RWPE1 (cell line): ENCODE data around the gene ACACB.

Source experiments
- CTCF ChIA-PET: fragments of 350-600 bp; sonication (Branson Sonifier 250); formaldehyde crosslinking; extraction: SDS; loops from one replicate; lab custom pipeline; 2021; lab: Yijun Ruan, JAX
- POLR2A ChIA-PET: fragments of 400-600 bp; formaldehyde crosslinking; extraction: SDS; loops from one replicate; lab custom pipeline; 2020; ENCODE audit warnings: antibody characterized with exemption; ENCODE audit not compliant: low non-redundant PET; lab: Yijun Ruan, JAX
- DNase-seq: peaks from one replicate; pipeline ENCODE4 v3.0.0; 2012; ENCODE audit warnings: low spot score
- H3K27ac ChIP-seq: fragments of 450-650 bp; 2 replicates; pipeline ENCODE4 v1.5.1; 2017
- TF ChIP-seq, protein P1 (sequence below): fragments of 450-650 bp; conservative IDR thresholded peaks from 2 replicates; pipeline ENCODE4 v1.5.1; 2017; ENCODE audit warnings: low read depth, mild to moderate bottlenecking

The ACACB gene

DNA sequence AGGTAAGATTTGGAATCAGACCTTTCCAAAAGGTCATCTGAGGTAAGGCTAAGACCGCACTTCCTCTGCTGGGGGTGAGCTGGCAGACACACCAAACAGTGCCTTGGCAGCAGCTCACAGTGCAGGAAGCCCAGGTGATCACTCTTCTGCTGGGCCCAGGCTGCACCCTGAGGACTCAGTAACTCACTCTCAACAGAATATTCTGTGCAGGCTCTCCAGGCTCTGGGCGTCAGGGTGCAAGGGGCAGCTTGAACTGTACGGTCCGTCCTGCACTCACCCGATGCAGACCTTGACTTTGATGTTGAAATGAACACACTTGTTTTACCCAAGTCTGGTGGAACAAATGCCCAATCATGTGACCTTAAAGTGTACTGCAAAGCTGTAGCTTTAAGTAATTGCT, 29.1 kb upstream of the ACACB start:
- TF ChIP-seq, protein P1, sequence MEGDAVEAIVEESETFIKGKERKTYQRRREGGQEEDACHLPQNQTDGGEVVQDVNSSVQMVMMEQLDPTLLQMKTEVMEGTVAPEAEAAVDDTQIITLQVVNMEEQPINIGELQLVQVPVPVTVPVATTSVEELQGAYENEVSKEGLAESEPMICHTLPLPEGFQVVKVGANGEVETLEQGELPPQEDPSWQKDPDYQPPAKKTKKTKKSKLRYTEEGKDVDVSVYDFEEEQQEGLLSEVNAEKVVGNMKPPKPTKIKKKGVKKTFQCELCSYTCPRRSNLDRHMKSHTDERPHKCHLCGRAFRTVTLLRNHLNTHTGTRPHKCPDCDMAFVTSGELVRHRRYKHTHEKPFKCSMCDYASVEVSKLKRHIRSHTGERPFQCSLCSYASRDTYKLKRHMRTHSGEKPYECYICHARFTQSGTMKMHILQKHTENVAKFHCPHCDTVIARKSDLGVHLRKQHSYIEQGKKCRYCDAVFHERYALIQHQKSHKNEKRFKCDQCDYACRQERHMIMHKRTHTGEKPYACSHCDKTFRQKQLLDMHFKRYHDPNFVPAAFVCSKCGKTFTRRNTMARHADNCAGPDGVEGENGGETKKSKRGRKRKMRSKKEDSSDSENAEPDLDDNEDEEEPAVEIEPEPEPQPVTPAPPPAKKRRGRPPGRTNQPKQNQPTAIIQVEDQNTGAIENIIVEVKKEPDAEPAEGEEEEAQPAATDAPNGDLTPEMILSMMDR: no peak
- peak overlapping the region; percentile 48 for H3K27ac ChIP-seq
- CTCF ChIA-PET: interaction anchor here (0.6 kb wide), 3 partner anchors 14 to 161 kb away, joined by 3 to 4 read pairs (median 3); no protein-coding TSS in a partner anchor
- POLR2A ChIA-PET: no interaction called here
- no peak for DNase-seq

DNA sequence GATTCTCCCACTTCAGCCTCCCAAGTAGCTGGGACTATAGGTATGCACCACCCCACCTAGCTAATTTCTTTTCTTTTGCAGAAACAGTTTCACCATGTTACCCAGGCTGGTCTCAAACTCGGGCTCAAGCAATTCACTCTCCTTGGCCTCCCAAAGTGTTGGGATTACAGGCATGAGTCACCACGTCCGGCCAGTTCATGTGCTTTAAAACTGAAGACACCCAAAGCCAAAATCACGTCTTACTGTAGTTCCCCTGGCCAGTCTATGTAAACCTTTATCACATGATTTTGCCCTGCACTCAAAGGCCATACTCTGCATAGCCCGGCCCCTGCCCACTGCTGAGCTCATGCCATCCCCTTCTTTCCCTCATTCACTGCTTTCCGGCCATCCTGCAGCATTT, 27.6 kb upstream of the ACACB start:
- ChIA-PET POLR2A (no interaction called here), CTCF (no interaction called here)
- TF ChIP-seq, protein P1: no peak
- H3K27ac ChIP-seq: peak overlapping the region; percentile 58
- DNase-seq: no peak

GRCh38 chr12:109089683-109090082, 26.7 kb upstream of the ACACB start:
- TF ChIP-seq, protein P1: no peak
- ChIA-PET POLR2A (no interaction called here), CTCF (interaction anchor here (0.7 kb wide), 1 partner anchor 150 kb away, joined by 8 read pairs; no protein-coding TSS in a partner anchor)
- peak overlapping the region; percentile 58 for H3K27ac ChIP-seq
- DNase-seq: no peak

DNA sequence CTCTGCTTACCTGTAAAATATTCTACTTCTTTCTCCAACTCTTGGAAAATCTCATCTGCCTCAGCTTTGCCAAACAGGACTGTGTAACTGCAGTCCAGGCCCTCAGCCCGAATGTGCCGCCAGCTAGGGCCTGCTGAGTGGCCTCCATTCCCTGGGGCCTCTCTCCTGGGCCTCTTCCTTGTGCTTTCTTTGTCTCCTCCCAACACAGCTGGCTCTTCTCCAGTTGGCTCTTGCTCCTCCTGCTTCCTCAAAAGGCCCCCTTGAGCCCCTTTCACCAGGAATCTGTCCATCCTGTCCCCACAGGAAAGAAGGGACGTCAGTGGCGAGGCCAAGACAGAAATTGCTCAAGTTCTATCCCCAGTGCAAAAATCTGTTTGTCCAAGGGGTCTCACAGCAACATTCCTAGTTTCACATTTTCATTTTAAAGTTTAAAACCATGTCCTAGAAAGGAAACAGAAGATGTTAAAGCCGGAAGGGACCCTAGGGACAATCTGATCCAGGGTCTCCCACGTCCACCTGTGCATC, 23.8 kb upstream of the ACACB start:
- peak overlapping the region; percentile 59 for H3K27ac ChIP-seq
- POLR2A ChIA-PET: no interaction called here
- CTCF ChIA-PET: interaction anchor here (0.5 to 1.0 kb wide), 12 partner anchors 10 to 1419 kb away, joined by 3 to 6 read pairs (median 4); no protein-coding TSS in a partner anchor

GRCh38 chr12:109093022-109093918, 23.1 kb upstream of the ACACB start, which contains the start of gene ALKBH2:
ALKBH2 (minus strand) TSS chr12:109093472; CDS start chr12:109092786, 686 bp downstream.
- H3K27ac ChIP-seq: peak within 1 kb of the TSS; percentile 59
- CTCF ChIA-PET: interaction anchor here (0.5 to 1.0 kb wide), 16 partner anchors 10 to 1153 kb away, joined by 3 to 6 read pairs (median 4); no protein-coding TSS in a partner anchor
- peak; percentile 84 for DNase-seq
- POLR2A ChIA-PET: no interaction called here
- TF ChIP-seq, protein P1: peak; percentile 97

More for the DNA sequence above, 23.8 kb upstream of the ACACB start:
- no peak for DNase-seq
- TF ChIP-seq, protein P1: no peak

DNA sequence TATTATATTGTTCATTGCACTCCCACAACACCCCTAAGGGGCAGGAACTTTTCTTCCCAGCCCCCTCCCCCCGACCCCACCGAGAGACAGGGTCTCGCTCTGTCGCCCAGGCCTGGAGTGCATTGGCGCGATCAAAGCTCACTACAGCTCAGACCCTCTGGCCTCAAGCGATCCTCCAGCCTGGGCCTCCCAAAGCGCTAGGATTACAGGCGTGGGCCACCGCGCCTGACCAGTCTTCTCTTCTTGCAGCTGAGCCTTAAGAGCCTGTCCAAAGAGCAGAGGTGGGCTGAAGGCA, 19.3 kb upstream of the ACACB start:
- POLR2A ChIA-PET: no interaction called here
- H3K27ac ChIP-seq: peak overlapping the region; percentile 90

More for the DNA sequence above, 19.3 kb upstream of the ACACB start:
- TF ChIP-seq, protein P1: no peak
- CTCF ChIA-PET: interaction anchor here (0.6 kb wide), 2 partner anchors 11 to 282 kb away, joined by 3 read pairs; no protein-coding TSS in a partner anchor
- no peak for DNase-seq
